ENCODE data around the gene RAET1E.
A peak's percentile ranks its signal among the peaks of the same experiment; 100 is the strongest.
"Not testable (repeated sequence)": the region's sequence is repeated elsewhere in the genome, so short reads cannot be mapped to it uniquely, and the experiment has no call there.

The RAET1E gene

DNA sequence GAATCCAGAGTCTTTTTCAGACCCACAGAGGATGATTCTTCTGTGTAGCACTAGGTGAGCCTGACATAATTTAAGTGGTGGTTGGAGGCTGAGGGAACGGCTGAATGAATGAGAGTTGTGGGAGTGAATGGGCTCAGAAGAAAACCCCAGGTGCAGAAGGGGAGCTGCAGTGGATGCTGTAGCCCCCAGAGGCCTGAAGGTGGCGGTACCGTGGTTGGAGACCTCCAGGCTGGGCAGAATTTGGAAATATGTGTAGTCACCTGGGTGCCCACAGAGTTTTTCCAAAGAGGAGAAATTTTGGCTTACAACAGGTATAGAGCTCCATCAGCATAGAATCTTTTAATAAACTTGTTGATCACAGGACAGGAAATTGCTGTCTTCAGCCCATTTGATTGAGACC lies 31.5 kb upstream of the RAET1E start:
- no peak for DNase-seq (ENCODE audit: low read depth in 3 of 3, low spot score in 1 of 3)

DNA sequence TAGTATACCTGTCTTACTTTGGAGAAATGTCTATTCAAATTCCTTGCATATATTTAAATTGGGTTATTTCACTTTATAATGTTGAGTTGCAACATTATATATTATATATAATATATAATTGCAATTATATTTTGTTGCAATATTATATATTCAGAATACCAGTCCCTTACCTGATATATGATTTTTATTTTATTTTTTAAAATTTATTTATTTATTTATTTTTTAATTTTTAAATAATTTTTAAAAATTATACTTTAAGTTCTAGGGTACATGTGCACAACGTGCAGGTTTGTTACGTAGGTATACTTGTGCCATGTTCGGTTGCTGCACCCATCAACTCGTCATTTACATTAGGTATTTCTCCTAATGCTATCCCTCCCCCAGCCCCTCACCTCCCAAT lies 29.1 kb upstream of the RAET1E start:
- not testable (repeated sequence) for DNase-seq (ENCODE audit: low read depth in 3 of 3, low spot score in 1 of 3)

DNA sequence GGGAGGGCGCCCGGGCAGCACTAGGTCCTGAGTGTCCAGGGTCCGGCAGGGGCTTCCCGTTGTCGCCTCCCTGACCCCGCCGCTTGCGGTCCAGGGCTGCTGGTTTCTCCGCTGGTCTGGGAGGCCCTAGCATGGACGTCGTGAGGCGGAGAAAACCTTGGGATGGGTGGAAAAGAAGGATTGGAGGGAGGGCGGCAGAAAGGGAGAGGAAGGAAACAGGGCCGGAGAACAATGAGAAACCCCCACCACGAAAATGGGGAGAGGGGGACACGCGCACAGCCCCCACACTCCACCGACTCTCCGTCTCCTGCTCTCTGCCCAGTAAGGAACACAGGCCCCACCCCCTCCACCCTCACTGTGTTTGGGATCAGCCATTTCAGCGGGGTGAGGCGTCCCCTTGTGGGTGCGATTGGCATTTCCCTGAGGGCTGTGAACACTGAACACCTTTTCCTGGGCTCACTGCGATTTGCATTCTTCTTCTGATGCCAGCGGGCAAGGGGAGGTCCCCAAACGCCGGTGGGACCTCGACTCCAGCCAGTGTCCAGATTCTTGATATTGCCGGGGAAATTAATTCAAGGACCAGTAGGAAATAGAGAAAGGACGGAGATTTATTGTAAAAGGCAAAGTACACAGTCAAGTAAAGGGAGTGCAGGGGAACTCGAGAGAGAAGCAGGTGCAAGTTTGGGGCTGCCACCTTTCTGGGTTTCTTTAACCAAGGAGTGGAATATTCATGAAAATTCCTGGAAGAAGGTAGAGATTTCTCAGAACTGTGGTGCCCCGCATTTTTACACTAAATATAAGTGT lies 28.3 kb upstream of the RAET1E start:
- DNase-seq (ENCODE audit: low read depth in 3 of 3, low spot score in 1 of 3) = peak; percentile 18 to 63 (median 37)

DNA sequence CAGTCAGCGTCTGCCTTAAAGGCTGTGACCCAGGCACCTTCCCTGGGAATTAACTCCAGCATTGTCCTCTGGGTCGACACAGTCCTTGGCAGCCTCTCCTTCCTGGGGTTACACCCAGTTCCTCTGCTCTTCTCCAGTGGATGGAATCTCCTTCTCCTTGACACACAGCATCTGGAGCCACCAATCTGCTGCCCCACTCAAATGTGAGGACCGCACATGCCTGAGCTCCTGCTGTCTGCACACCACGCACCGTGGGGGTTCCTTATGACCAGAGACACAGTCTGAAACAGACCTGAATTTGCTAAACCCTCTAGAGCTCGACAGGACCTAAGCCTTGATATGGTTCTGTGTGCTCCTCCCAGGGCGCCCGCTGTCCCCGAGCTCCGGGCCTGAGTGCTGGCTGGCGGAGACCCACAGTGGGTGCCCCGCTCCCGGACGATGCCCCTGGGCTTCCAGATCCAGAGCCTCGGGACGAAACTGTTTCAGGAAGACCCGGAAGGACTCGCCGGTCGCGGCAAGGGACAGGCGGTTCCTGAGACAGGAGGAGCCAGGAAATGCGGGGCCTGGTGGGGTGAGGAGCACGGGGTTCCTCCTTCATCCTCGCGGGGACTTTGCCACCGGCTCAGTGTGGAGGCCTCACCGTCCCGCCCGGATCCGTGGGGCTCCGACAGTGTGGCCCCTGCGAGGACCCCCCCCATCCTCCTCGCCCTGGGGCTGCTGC lies 27.5 kb upstream of the RAET1E start:
- DNase-seq (ENCODE audit: low read depth in 3 of 3, low spot score in 1 of 3) = no peak

DNA sequence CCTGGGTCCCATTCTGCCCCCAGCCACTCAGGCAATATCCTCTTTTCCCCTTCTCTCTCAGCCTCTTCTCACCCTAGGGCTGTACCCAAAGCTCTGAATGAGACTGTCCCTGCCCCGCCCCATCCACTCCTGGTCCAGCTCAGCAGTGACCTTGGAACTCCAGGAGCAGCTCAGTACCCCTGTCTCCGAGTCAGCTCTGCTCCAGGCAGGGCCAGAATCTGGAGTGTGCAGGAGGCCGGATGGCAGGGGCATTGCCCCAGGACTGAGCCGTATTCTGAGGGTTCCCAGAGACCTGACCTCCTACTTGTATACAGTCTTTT lies 27.0 kb upstream of the RAET1E start:
- no peak for DNase-seq (ENCODE audit: low read depth in 3 of 3, low spot score in 1 of 3)

DNA sequence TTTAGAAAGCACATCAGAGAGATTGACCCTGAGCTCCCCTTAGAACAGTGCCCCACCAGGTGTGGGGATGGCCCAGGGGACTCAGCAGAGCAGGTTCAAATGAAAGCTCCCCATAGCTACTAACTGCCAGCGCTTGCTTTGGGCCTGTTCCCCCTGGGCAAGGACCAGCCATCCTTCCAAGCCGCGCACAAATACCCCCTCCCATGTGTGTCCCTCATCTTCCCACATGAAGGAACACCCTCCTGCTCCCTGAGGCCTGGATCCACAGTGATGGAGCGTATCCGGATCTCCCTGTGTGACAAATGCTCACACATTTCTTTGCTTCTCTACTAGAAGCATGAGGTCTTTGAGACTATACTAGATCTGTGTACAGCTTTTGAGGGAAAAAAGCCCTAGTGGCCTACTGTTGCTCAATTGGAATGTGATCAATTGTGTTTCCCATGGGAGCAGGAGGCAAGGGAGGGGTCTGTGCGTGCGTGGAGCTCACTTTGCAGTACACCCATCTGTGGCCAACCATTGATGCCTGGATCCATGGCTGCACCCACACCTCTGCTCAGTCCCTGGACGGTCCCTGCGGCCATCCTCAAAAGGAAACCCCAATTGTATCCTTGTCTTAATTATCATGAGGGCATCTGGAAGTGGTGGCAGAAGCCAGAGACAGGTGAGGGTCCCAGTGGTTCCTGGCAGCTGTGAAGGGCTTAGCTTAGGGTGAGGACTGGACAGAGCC lies 26.5 kb upstream of the RAET1E start:
- DNase-seq (ENCODE audit: low read depth in 3 of 3, low spot score in 1 of 3) = no peak

DNA sequence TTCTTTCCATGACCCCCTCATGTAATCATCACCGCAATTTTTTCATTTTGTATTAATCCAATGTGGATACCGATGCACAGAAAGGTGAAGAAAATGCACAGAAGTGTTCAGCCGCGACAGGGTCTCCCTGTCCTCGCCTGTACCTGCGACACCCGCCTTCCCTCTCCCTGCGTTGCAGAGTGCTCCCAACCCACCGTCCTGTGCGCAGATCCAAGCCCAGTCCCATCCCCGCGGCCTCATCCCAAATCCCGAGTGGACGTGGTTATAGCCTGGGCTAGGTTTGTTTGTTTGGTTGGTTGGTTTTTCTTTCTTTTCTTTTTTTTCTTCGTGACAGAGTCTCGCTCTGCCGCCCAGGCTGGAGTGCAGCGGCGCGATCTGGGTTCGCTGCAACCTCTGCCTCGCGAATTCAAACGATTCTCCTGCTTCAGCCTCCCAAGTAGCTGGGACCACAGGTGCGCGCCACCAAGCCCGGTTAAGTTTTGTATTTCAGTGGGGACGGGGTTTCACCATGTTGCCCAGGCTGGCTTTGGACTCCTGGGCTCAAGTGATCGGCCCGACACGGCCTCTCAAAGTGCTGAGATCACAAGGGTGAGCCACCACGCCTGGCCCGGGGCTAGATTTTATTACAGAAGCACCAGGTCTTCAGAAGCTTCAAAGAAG lies 25.5 kb upstream of the RAET1E start:
- DNase-seq (ENCODE audit: low read depth in 3 of 3, low spot score in 1 of 3) = no peak

DNA sequence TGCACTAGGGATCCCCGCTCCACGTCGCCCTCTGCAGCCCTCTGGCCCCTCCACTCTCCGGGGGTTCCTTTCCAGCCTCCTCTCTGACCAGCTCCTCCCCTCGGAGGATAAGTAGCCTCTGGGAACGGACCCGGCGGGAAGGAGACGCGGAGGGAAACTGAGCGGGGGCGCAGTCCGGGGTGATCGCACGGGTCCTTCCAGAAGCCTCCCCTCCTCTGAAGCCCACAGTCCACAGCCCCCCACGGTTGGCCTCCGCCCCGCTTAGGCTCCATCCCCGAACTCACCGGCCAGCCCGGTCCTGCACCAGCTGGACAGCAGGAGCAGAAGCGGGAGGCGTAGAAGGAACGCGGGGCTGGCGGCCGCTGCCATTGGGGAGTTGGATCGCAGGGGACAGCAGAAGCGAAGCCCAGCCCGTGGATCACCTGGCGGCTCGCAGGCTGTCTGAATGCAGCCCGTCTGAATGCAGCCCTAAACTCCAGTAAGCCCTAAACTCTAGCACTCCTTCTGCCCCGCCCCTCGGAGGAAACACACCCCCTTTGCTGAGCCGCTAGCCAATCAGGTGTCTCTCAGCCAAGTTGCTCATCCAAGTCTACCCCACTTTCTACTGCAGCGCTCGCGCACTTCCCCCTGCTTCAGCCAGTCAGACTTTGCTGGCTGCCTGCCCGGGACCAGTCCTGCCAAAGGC lies 24.9 kb upstream of the RAET1E start, which contains the start of gene RAET1G:
TSS of gene RAET1G (minus strand) at position 480 of the 685 bp plus-strand sequence. CDS start at position 369, 111 bp downstream.
- peak; percentile 62 to 65 (median 62) for DNase-seq (ENCODE audit: low read depth in 3 of 3, low spot score in 1 of 3)

DNA sequence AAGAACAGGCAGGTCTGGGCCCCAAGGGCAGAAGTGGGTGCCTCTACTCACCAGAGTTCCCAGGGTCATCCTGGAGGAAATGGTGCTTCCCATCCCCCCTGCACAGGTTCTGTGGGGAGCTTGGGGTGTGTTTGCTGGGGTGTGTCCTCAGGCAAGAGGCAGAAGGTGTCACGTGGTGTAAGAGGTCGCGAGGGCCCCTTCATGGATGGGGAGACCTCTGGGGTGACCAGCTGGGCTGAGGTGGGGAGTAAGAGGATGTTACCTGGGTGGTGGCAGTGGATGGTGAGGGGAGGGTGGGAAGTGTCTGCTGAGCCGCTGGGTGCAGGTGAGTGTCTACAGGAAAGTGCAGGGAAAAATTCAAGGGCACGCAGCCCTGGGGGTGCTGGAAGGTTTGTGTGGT lies 24.2 kb upstream of the RAET1E start:
- not testable (repeated sequence) for DNase-seq (ENCODE audit: low read depth in 3 of 3, low spot score in 1 of 3)

DNA sequence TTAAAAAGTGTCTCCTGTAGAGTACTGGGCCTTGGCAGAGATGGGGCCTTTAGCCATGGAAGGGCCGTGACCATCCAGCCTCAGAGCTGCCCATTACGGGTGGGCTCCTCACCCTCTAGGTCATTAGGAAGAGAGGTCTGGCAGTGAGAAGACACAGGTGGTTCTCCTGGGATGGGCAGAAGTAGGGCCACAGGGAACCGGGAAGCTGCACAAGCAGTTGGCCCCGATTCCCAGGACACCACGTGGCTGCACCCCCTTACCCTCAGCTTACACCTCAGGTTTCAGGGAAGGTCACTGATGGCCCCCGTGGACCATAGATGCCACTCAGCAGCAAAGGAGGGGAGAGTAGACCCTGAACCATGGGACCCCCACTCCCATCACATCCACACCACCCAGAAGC lies 23.4 kb upstream of the RAET1E start:
- no peak for DNase-seq (ENCODE audit: low read depth in 3 of 3, low spot score in 1 of 3)

DNA sequence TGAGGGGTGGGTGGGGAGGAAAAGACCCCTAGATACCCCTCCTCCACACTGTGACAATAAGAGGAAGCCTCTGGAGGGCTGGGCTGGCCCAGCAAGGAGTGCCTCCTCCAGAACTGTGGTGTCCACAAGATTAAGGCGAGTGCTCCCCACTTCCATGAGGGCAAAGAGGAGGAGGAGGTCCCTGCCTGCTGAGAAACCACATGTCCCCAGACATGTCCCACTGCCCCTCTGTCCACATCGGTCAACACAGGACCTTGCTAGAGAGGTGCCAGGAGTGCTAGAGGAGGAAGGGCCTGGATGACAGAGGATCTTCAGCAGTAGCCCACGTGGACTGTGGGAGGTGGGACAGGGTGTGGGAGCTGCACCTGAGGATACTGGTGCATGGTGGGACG lies 21.9 kb upstream of the RAET1E start:
- no peak for DNase-seq (ENCODE audit: low read depth in 3 of 3, low spot score in 1 of 3)

DNA sequence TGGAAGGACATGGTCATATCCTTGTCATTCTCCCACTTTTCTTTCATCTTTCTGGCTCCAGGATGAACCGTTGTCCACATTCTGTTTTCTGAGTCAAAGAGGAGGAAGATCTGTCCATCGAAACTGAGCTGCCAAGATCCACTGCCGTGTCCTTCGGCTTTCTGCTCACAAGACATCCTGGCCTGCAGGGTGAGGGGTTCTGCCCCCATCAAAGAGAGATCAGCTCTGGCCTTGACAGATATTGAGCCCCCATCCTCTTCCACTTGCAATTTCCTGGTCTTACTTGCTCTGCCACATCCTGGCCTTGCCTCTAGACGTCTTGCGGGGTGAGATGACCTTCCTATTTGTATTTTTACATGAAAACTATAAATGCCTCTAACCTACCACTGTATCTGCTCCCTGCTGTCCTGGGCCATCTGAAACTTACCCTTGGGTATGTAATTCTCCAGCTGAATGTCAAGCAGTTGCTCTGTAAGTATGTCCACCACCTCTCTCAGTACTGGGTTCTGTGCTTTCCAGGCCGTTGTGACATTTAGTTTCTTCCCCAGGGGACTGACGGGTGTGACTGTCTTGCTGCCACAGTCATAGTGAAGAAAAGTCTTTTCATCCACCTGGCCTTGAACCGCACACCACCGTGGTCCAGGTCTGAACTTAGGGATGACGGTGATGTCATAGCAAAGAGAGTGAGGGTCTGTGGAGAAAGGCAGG lies 21.4 kb upstream of the RAET1E start:
- not testable (repeated sequence) for DNase-seq (ENCODE audit: low read depth in 3 of 3, low spot score in 1 of 3)

DNA sequence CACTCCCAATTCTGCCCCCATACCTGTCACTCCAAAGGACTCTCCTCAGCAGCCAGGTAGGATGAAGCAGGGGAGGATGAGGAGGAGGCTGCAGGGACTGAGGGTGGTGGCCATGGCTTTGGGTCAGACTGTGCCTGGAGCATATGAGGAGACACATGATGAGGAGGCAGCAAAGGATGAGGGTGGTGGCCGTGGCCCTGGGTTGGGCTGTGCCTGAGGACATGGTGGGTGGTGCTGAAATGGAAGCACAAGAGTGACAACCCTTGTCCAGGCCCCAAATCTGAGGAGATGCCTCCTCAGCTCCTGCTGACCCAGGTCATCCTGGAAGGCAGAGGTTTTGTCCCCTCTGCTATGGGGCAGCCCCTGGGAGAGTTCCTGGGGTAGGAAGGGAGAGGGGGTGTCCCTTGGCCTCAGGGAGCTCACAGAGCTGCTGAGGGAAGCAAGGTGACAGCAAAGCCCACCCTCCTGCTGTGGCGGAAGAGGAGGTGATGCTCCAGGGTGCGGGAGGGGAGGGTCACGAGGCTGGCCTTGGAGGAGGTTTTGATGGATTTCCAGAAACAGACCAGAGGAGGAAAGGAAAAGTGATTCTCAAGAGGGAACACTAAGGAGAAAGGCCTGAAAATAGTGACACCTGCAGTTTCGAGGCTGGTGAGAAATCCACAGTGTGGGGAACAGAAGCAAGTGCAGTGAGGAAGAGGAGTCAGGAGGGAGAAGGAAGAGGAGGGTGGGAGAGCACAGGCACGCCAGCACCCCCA lies 20.4 kb upstream of the RAET1E start:
- no peak for DNase-seq (ENCODE audit: low read depth in 3 of 3, low spot score in 1 of 3)

DNA sequence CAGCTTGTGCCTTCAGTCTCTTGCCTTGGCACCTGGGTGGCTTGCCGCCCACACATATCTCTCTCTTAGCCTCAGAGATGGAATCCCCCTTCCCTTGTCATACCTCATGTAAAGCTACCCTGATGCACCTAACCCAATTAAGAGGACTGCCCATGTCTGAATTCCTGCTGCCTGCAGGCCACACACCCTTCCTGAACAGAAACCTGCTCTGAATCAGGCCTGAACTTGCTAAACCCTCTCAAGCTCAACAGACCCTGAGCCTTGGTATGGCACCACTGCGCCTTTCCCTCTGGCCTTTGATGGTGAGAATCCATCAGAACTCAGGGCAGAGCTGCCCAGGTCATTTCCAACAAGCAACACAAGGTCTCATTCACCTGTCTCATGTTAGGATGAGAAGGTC lies 19.8 kb upstream of the RAET1E start:
- no peak for DNase-seq (ENCODE audit: low read depth in 3 of 3, low spot score in 1 of 3)

DNA sequence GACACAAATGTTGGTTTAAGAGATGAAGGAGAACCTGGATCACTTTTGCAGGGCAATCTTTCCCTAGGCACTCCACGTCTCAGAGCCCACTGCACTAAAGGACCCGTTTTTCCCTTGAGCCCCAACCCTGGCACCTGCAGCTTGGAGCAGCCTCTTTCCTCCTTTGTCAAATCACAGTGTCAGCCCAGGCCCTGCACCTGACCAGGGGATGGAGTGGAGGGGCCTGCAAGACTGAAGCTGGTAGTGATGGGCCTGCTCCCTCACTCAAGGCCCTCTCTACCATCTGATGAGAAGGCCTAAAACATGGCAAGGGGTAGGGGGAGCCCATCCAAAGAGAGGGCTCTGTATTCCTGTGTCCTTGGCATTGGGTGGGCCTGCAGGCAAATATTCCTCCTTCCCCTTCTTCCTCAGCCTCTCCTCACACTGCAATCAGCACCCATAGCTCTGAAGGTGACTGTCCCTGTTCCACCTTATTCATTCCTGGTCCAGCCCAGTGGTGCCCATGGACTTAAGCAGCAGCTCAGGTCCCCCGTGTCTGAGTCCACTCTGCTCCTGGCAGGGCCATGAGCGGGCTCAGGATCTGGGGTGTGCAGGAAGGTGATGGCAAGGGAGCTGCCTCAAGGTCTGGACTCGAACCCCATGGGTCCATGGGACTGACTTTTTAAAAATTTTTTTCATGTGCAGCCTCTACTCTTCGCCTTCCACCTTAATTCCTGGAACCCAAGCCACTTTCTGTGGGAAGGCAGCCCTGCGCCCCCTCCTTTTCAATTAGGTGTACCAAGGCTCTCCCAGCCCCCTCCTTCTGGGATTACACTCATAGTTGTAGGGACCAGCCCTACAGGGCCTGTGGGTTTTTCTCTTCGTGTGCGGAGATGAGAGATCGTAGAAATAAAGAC lies 18.3 kb upstream of the RAET1E start:
- no peak for DNase-seq (ENCODE audit: low read depth in 3 of 3, low spot score in 1 of 3)

DNA sequence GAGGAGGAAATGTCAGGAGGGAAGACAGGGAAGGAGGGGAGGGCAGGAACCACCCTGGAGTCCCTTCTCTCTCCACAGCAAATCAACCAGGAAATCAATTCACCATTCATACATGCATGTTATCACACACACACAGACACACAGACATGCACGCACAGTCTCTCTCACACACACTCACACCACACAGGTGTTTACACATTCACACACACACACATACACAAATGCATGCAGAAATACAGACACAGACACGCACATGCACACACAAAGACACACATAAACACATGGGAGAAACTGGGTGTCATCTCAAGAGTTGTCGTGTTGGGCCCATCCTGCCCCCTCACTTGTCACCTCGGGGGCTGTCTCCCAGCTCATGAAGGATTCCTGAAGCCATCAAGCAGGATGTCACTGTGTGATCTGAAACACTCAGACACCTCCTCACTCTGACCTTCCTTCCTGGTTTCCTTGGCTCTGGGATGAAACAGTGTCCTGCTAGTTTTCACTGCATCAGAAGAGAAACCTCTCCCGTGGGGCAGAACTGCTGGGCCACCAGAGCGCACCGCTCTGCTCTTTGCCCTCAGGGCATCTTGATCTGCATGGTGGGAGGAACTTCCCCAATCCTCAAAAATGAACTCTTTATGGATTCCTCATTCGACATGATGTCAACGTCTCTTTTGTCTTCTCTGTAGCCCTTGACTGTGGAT lies 15.8 kb upstream of the RAET1E start:
- no peak for DNase-seq (ENCODE audit: low read depth in 3 of 3, low spot score in 1 of 3)

DNA sequence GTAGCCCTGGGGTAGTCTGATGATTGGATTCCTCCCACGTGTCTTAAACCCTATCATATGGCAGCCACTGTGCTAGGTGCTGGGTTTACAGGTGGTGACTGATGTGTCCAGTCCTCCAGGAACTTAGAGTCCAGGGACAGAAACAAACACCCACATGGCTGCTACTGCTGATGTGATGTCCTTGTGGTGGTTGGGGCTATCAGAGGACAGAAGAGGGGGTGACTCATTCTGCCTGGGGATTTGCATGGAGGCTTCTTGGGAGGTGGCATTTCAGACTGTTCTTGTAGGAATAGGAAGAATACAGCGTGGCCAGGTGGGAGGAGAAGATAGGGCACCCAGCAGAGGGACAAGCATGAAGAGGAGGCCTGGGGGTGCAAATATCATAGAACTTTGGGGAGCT lies 15.2 kb upstream of the RAET1E start:
- DNase-seq (ENCODE audit: low read depth in 3 of 3, low spot score in 1 of 3) = no peak

DNA sequence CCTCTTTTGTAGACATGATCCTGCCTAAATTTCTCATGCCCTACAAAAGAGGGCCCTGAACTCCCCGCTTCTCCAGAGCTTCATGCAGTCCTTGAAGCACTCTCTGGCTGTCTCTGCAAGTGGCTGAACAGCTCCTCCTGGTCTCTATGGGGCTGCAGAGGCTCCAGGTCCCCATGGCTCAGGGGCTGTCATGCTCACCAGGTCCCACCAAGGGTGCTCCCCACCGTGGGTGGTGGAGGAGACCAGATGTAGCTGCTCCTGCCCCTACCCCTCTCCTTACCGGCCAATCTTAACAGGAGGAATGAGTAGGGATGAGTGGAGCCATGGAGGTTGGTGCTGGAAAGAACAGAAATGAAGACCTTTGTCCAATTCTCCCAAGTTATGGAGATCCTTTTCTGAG lies 14.8 kb upstream of the RAET1E start:
- not testable (repeated sequence) for DNase-seq (ENCODE audit: low read depth in 3 of 3, low spot score in 1 of 3)
